ENCODE measurements around the gene NEGR1.

NEGR1 gene

GRCh38 chr1:72229893-72230292 is 52.4 kb downstream of the NEGR1 start:
- DNase-seq, result no peak

GRCh38 chr1:72227667-72228066 is 54.7 kb downstream of the NEGR1 start:
- DNase-seq, result no peak

GRCh38 chr1:72224506-72224905 is 57.8 kb downstream of the NEGR1 start:
- DNase-seq, result no peak

- no peak for DNase-seq
These were observed 60.5 kb downstream of the NEGR1 start for GRCh38 chr1:72221811-72222210.

- no peak for DNase-seq
These were observed 64.1 kb downstream of the NEGR1 start for GRCh38 chr1:72218141-72218739.

GRCh38 chr1:72207059-72207458 is 75.3 kb downstream of the NEGR1 start:
- no peak for DNase-seq

- no peak for DNase-seq
These were observed 79.6 kb downstream of the NEGR1 start for GRCh38 chr1:72202761-72203160.

GRCh38 chr1:72197786-72198185 is 84.6 kb downstream of the NEGR1 start:
- no peak for DNase-seq

- DNase-seq, result no peak
These were observed 95.5 kb downstream of the NEGR1 start for GRCh38 chr1:72186733-72187307.

- DNase-seq, result no peak
These were observed 98.1 kb downstream of the NEGR1 start for GRCh38 chr1:72184099-72184701.

- DNase-seq, result no peak
These were observed 99.5 kb downstream of the NEGR1 start for GRCh38 chr1:72182859-72183258.

- DNase-seq, result no peak
These were observed 104.1 kb downstream of the NEGR1 start for GRCh38 chr1:72178266-72178665.

GRCh38 chr1:72177711-72178110 is 104.6 kb downstream of the NEGR1 start:
- DNase-seq, result no peak

GRCh38 chr1:72170246-72170645 is 112.1 kb downstream of the NEGR1 start:
- no peak for DNase-seq

- no peak for DNase-seq
These were observed 115.9 kb downstream of the NEGR1 start for GRCh38 chr1:72166426-72166825.

GRCh38 chr1:72150508-72150907 is 131.8 kb downstream of the NEGR1 start:
- no peak for DNase-seq

- no peak for DNase-seq
These were observed 140.5 kb downstream of the NEGR1 start for GRCh38 chr1:72141875-72142274.

GRCh38 chr1:72140222-72140621 is 142.1 kb downstream of the NEGR1 start:
- no peak for DNase-seq

GRCh38 chr1:72137656-72138055 is 144.7 kb downstream of the NEGR1 start:
- DNase-seq, result no peak

GRCh38 chr1:72129869-72130268 is 152.5 kb downstream of the NEGR1 start:
- no peak for DNase-seq

- DNase-seq, result no peak
These were observed 160.0 kb downstream of the NEGR1 start for GRCh38 chr1:72122099-72122880.

- DNase-seq, result no peak
These were observed 162.8 kb downstream of the NEGR1 start for GRCh38 chr1:72119491-72119890.

GRCh38 chr1:72117621-72118020 is 164.7 kb downstream of the NEGR1 start:
- no peak for DNase-seq

- no peak for DNase-seq
These were observed 167.0 kb downstream of the NEGR1 start for GRCh38 chr1:72115290-72115689.
